ENCODE data around the gene GPBP1.
"Not testable (repeated sequence)": the region's sequence is repeated elsewhere in the genome, so short reads cannot be mapped to it uniquely, and the experiment has no call there.

Gene GPBP1

GRCh38 chr5:57155033-57155432, 18.8 kb upstream of the GPBP1 start:
- TF ChIP-seq CTCF (IDR thresholded peaks at IDR 0.05; ENCODE audit: low read depth, low read length) = no peak
- Histone ChIP-seq H3K4me3 (ENCODE audit: low read depth, low read length) (no peak overlapping the region), H3K36me3 (no peaks in the 10 kb centered on the region), H3K27me3 (no peaks in the 10 kb centered on the region), H3K9me3 (no peaks in the 10 kb centered on the region), H3K4me1 (no peaks in the 10 kb centered on the region)
- no peak for DNase-seq

GRCh38 chr5:57157131-57157530, 16.7 kb upstream of the GPBP1 start:
- no peak for DNase-seq
- Histone ChIP-seq H3K4me3 (ENCODE audit: low read depth, low read length) (no peak overlapping the region), H3K4me1 (no peaks in the 10 kb centered on the region), H3K9me3 (no peaks in the 10 kb centered on the region), H3K36me3 (no peaks in the 10 kb centered on the region), H3K27me3 (no peaks in the 10 kb centered on the region)
- TF ChIP-seq CTCF (IDR thresholded peaks at IDR 0.05; ENCODE audit: low read depth, low read length) = no peak

GRCh38 chr5:57157666-57158065, 16.2 kb upstream of the GPBP1 start:
- no peak for DNase-seq

GRCh38 chr5:57163553-57164006, 10.3 kb upstream of the GPBP1 start:
- Histone ChIP-seq H3K4me3 (ENCODE audit: low read depth, low read length) (no peak overlapping the region), H3K4me1 (no peaks in the 10 kb centered on the region), H3K36me3 (no peaks in the 10 kb centered on the region), H3K9me3 (peaks cover 6% of the 10 kb centered on the region), H3K27me3 (no peaks in the 10 kb centered on the region)
- TF ChIP-seq CTCF (IDR thresholded peaks at IDR 0.05; ENCODE audit: low read depth, low read length) = no peak
- DNase-seq = no peak

More at GRCh38 chr5:57157666-57158065, 16.2 kb upstream of the GPBP1 start:
- no peaks in the 10 kb centered on the region for H3K4me1 ChIP-seq
- no peaks in the 10 kb centered on the region for H3K9me3 ChIP-seq
- H3K36me3 ChIP-seq = no peaks in the 10 kb centered on the region
- no peak overlapping the region for H3K4me3 ChIP-seq (ENCODE audit: low read depth, low read length)
- no peaks in the 10 kb centered on the region for H3K27me3 ChIP-seq
- TF ChIP-seq CTCF (IDR thresholded peaks at IDR 0.05; ENCODE audit: low read depth, low read length) = no peak

GRCh38 chr5:57164124-57164523, 9.7 kb upstream of the GPBP1 start:
- TF ChIP-seq CTCF (IDR thresholded peaks at IDR 0.05; ENCODE audit: low read depth, low read length) = no peak
- Histone ChIP-seq H3K27me3 (no peaks in the 10 kb centered on the region), H3K4me1 (no peaks in the 10 kb centered on the region), H3K36me3 (no peaks in the 10 kb centered on the region), H3K9me3 (peaks cover 6% of the 10 kb centered on the region), H3K4me3 (ENCODE audit: low read depth, low read length) (no peak overlapping the region)
- DNase-seq = no peak

- not testable (repeated sequence) for H3K9me3 ChIP-seq; H3K4me3 ChIP-seq (ENCODE audit: low read depth, low read length)
These were observed 8.7 kb upstream of the GPBP1 start for GRCh38 chr5:57165171-57165570.

GRCh38 chr5:57166276-57166675, 7.6 kb upstream of the GPBP1 start:
- Histone ChIP-seq H3K4me3 (ENCODE audit: low read depth, low read length) (no peak overlapping the region), H3K27me3 (no peaks in the 10 kb centered on the region), H3K4me1 (no peaks in the 10 kb centered on the region), H3K36me3 (no peaks in the 10 kb centered on the region), H3K9me3 (peaks cover 6% of the 10 kb centered on the region)
- TF ChIP-seq CTCF (IDR thresholded peaks at IDR 0.05; ENCODE audit: low read depth, low read length) = no peak
- no peak for DNase-seq

More at GRCh38 chr5:57165171-57165570, 8.7 kb upstream of the GPBP1 start:
- H3K4me1 ChIP-seq, H3K36me3 ChIP-seq, DNase-seq, H3K27me3 ChIP-seq: not testable (repeated sequence)
